Peyer's patch (tissue), 4 donors: ENCODE results near the gene VCX3B.

Source experiments
- POLR2A ChIP-seq, 2 donors: fragments of 450-650 bp; IDR thresholded peaks; one replicate each; pipeline ENCODE4 v1.5.1; 2017; ENCODE audit warnings: antibody characterized with exemption in 2 of 2, mild to moderate bottlenecking in 2 of 2, moderate library complexity in 2 of 2
- TF ChIP-seq, protein P1 (sequence below), 6 experiments: fragments of 450-650 bp in 4 of 6; fragments of 200-600 bp in 2 of 6; sonication (generic) in 1 of 6; IDR thresholded peaks; one replicate each; pipeline ENCODE4 v1.5.1; 2017 to 2019; ENCODE audit warnings: antibody characterized with exemption in 6 of 6, mild to moderate bottlenecking in 3 of 6, moderate library complexity in 1 of 6

DNA sequence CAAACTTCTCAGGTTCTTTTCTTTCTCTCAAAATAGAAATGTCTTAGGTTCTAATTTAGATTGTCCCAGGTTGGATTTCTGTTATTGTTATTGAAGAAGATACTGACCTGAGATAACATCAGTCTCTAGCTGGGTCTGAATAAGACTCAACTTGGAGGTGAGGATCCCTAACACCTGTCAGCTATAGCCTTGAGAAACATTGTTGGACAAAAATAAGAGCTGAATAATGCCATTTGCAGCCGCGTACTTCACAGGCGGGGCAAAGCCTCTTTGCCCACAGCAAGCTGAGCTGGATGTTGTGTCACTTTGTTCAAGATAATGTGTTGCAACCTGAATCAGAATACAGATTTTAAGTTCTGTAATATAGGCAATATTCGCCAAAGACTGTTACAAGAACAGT is 35.6 kb downstream of the VCX3B start:
- TF ChIP-seq POLR2A (IDR thresholded peaks at IDR 0.05), result no peak
- TF ChIP-seq, protein P1, sequence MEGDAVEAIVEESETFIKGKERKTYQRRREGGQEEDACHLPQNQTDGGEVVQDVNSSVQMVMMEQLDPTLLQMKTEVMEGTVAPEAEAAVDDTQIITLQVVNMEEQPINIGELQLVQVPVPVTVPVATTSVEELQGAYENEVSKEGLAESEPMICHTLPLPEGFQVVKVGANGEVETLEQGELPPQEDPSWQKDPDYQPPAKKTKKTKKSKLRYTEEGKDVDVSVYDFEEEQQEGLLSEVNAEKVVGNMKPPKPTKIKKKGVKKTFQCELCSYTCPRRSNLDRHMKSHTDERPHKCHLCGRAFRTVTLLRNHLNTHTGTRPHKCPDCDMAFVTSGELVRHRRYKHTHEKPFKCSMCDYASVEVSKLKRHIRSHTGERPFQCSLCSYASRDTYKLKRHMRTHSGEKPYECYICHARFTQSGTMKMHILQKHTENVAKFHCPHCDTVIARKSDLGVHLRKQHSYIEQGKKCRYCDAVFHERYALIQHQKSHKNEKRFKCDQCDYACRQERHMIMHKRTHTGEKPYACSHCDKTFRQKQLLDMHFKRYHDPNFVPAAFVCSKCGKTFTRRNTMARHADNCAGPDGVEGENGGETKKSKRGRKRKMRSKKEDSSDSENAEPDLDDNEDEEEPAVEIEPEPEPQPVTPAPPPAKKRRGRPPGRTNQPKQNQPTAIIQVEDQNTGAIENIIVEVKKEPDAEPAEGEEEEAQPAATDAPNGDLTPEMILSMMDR (IDR thresholded peaks at IDR 0.05), result no peak
